Effector memory CD8-positive, alpha-beta T cell (primary cell): ENCODE results near the gene RFX5.
"Not testable (repeated sequence)": the region's sequence is repeated elsewhere in the genome, so short reads cannot be mapped to it uniquely, and the experiment has no call there.

ENCODE experiments used
- ATAC-seq: fragments of 150-1000 bp; cut with Tn5 transposase; replicated peaks from 2 replicates; pipeline ENCODE4 v1.10.0; 2021; ENCODE audit warnings: mild to moderate bottlenecking, moderate library complexity
- DNase-seq, 3 experiments: peaks; one replicate each; pipeline ENCODE4 v3.0.0; 2021
- H3K27ac Mint-ChIP-seq, 2 donors: one replicate each; pipeline ENCODE4 v1.8.0; 2022; ENCODE audit warnings: mild to moderate bottlenecking in 2 of 2, mixed read lengths in 2 of 2, moderate library complexity in 2 of 2
- H3K27me3 Mint-ChIP-seq, 2 donors: one replicate each; pipeline ENCODE4 v1.8.0; 2022; ENCODE audit warnings: mixed read lengths in 2 of 2
- H3K36me3 Mint-ChIP-seq: one replicate; pipeline ENCODE4 v1.8.0; 2022; ENCODE audit warnings: mild to moderate bottlenecking, moderate library complexity, mixed read lengths; ENCODE audit not compliant: insufficient read depth
- H3K4me1 Mint-ChIP-seq, 2 donors: one replicate each; pipeline ENCODE4 v1.8.0; 2022; ENCODE audit warnings: low read depth in 2 of 2, mixed read lengths in 2 of 2
- H3K4me3 Mint-ChIP-seq, 2 donors: one replicate each; pipeline ENCODE4 v1.8.0; 2022; ENCODE audit warnings: mild to moderate bottlenecking in 2 of 2, mixed read lengths in 2 of 2, moderate library complexity in 2 of 2
- H3K9me3 Mint-ChIP-seq, 2 donors: one replicate each; pipeline ENCODE4 v1.8.0; 2022; ENCODE audit warnings: mixed read lengths in 2 of 2
- total RNA-seq, 9 experiments: gene quantifications; one replicate each; lab custom pipeline; 2026; lab: John Stamatoyannopoulos, UW

RFX5 gene
- total RNA-seq = 87.3 to 147 (median 122) reads per million in 9 experiments

DNA sequence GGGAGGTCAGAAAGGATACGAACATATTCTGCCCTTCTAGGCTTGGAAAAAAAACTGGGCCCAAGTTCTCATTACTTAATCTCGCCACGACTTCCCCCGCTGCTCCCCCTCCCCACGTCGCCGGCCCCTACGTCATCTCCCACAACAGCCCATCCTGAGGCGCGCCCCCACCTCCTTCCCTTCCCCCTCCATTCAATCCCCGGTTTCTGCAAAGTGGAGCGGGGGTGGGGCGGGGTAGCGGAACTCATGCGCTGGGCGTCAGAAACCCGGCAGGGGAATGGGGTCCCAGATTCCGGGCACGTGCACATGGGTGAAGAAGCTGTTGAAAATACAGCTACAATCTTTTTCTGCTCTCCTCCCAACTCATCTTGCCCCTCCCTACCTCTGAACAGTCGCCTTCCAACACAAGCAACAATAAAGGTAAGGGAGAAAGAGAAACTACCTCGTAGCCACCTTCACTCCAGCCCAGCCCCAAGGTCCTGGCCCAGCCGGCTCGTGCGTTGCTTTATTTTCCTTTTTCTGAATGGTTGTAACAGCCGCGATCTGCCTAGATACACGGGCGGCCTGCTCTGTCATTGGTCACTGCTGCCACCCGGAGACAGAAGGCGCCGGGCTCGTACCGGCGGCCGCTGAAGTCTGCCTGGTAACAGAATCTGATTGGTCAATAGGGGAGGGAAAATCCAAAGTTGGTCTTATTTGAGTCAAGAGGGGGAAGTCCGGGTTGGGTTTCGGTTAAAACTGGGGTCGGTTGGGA, at the start of gene RFX5:
Gene RFX5 (minus strand): TSS at position 484 of the 754 bp plus-strand sequence. CDS start 932 bp downstream, outside the sequence.
- ATAC-seq (peak; percentile 91), DNase-seq (peak; percentile 90 to 92 (median 92))
- H3K27me3 Mint-ChIP-seq = no peaks in the 10 kb centered on the region
- H3K4me3 Mint-ChIP-seq = peak within 1 kb of the TSS; percentile 98 to 99
- peak within 1 kb of the TSS; percentile 99 to 100 for H3K27ac Mint-ChIP-seq
- peaks cover 29% of the 10 kb centered on the region in 2 donors for H3K4me1 Mint-ChIP-seq
- no peaks in the 10 kb centered on the region for H3K9me3 Mint-ChIP-seq
- H3K36me3 Mint-ChIP-seq = peaks cover 46% of the 10 kb centered on the region

DNA sequence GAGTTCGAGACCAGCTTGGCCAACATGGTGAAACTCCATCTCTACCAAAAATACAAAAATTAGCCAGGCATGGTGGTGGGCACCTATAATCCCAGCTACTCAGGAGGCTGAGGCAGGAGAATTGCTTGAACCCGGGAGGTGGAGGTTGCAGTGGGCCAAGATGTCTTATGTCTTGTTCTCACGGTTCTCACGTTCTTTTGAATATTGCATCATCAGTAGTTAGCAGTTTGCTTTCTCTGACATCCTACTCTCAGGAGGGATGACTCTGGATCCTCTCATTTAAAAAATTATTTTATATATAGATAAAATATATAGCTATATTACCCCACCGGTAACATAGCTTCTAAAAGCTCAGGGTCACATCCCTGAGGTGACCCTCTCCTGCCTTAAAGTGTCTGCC, 49.2 kb upstream of the RFX5 start:
- not testable (repeated sequence) for H3K9me3 Mint-ChIP-seq, H3K4me3 Mint-ChIP-seq, H3K27me3 Mint-ChIP-seq, ATAC-seq, DNase-seq, H3K27ac Mint-ChIP-seq
- peaks cover 33% of the 10 kb centered on the region for H3K36me3 Mint-ChIP-seq
- peaks cover 16 to 21% of the 10 kb centered on the region in 2 donors for H3K4me1 Mint-ChIP-seq

- Mint-ChIP-seq H3K4me3 (no peak overlapping the region), H3K4me1 (no peaks in the 10 kb centered on the region)
- no peak for ATAC-seq
Measured at GRCh38 chr1:151393583-151393982, 46.5 kb upstream of the RFX5 start.

DNA sequence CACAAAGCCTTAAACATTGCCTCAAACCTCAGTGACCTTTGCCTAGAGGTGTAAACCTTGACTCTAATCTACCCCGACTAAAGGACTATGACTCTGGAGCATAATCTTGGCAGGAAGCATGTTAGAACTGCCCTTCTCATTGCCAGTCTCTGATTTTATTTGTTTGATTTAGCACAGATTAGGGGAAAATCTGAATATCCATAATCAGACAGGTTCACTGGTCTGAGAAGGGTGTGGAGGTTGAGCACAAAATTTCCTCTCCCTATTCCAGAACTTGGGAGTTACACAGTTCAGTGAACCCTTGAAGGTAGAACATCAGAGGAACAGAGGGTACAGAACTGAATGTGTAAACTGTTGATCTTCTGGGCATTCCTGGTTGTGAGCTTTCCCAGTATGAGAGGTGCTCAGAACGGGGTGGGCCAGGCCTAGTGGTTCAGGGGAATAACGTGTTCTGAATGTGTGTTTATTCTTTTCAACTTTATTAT, 44.1 kb upstream of the RFX5 start:
- H3K36me3 Mint-ChIP-seq = peaks cover 6% of the 10 kb centered on the region
- H3K9me3 Mint-ChIP-seq = no peaks in the 10 kb centered on the region
- no peaks in the 10 kb centered on the region for H3K27me3 Mint-ChIP-seq
- H3K27ac Mint-ChIP-seq = no peak overlapping the region
- H3K4me1 Mint-ChIP-seq = no peaks in the 10 kb centered on the region
- DNase-seq (no peak), ATAC-seq (no peak)
- H3K4me3 Mint-ChIP-seq = no peak overlapping the region

More at GRCh38 chr1:151393583-151393982, 46.5 kb upstream of the RFX5 start:
- DNase-seq = no peak
- Mint-ChIP-seq H3K36me3 (peaks cover 6% of the 10 kb centered on the region), H3K27ac (no peak overlapping the region), H3K27me3 (no peaks in the 10 kb centered on the region), H3K9me3 (no peaks in the 10 kb centered on the region)

DNA sequence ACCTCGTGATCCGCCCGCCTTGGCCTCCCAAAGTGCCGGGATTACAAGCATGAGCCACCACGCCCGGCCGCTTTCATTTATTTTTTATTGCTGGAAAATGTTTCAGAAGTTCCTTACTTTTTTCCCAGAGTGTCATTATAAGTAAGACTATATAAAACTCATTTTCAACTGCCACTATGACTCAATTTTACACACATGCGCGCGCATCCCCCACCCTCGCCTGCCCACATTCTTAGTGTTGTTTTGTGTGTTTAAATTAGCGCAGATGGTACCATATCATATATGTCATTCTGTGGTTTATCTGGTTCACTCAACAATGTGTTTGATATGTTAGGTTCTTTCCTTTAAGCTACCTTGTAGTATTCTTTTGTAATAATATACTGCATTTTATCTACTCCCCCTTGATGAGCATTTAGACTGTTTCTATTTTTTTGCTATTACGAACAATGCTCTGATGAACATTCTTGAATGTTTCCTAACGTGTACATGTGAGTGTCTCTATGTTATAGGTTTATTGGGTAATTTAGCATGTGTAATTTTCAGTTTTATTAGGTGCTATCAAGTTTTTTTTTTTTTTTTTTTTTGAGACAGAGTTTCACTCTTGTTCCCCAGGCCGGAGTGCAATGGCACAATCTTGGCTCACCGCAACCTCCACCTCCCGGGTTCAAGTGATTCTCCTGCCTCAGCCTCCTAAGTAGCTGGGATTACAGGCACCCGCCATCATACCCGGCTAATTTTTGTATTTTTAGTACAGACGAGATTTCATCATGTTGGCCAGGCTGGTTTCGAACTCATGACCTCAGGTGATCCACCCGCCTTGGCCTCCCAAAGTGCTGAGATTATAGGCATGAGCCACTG, 43.4 kb upstream of the RFX5 start:
- not testable (repeated sequence) for ATAC-seq

DNA sequence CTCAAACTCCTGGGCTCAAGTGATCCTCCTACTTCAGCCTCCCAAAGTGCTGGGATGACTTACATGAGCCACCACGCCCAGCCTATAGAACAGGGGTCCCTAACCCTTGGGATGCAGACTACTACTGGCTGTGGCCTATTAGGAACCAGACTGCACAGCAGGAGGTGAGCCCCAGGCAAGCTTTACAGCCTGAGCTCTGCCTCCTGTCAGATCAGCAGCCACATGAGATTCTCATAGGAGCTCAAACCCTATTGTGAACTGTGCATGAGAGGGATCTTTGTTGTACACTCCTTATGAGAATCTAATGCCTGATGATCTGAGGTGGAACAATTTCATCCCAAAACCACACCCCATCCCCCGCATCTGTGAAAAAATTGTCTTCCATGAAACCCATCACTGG, 39.0 kb upstream of the RFX5 start:
- Mint-ChIP-seq H3K27ac (no peak overlapping the region), H3K27me3 (no peaks in the 10 kb centered on the region), H3K9me3 (no peaks in the 10 kb centered on the region), H3K4me3 (no peak overlapping the region), H3K36me3 (no peaks in the 10 kb centered on the region), H3K4me1 (no peaks in the 10 kb centered on the region)
- no peak for ATAC-seq
- no peak for DNase-seq

More for the DNA sequence above, 43.4 kb upstream of the RFX5 start:
- H3K9me3 Mint-ChIP-seq, DNase-seq, H3K36me3 Mint-ChIP-seq, H3K4me3 Mint-ChIP-seq, H3K4me1 Mint-ChIP-seq, H3K27ac Mint-ChIP-seq, H3K27me3 Mint-ChIP-seq: not testable (repeated sequence)

DNA sequence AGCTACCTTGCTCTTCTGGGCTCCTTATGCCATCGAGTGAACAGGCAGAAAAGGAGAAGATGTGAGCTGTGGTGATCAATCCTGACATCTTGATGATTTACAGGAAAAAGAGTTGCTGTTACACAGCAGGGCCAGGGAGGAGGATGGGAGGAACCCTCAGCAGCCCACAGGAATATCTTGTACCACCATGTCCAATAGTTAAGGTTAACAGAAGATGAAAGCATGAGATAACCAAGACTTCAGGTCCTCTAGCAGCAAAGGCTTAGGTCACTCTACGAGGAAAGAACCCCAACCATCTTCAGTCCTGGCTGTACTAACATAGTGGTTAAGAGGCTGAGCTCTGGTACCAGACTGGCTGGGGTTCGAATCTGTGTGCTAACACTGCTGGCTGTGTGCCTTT, 37.5 kb upstream of the RFX5 start:
- Mint-ChIP-seq H3K9me3 (no peaks in the 10 kb centered on the region), H3K27ac (no peak overlapping the region), H3K4me3 (no peak overlapping the region), H3K36me3 (no peaks in the 10 kb centered on the region), H3K27me3 (no peaks in the 10 kb centered on the region), H3K4me1 (no peaks in the 10 kb centered on the region)
- ATAC-seq = no peak
- DNase-seq = no peak

DNA sequence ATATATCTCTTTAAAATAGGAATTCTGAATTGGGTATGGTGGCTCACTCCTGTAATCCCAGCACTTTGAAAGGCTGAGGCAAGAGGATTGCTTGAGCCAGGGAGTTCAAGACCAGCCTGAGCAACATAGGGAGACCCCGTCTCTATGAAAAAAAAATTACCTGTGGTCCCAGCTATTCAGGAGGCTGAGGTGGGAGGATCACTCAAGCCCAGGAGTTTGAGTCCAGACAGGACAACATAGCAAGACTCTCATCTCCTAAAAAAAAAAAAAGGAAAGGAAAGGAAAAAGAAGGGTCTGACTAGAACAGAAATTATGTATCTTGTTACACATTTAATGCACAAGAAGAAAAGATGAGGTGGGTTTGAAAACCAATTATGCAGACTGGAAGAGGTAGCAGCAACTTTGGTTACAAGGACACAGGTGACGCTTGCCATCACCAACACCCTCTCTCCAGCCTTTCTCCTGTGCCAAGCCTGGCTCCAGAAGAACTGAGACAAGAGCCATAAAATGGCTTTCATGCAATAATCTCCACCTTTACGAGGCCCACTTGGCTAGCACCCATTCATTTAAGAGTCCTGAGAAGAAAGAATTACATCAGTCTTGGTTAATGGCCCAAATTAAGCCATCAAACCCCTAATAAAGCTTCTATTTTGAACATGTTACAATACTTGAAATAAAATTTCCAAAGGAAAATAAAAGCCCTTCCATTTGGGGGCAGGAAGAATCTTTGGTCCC, 30.3 kb upstream of the RFX5 start:
- Mint-ChIP-seq H3K36me3 (peaks cover 4% of the 10 kb centered on the region), H3K4me3 (no peak overlapping the region), H3K9me3 (no peaks in the 10 kb centered on the region), H3K27ac (no peak overlapping the region), H3K4me1 (no peaks in the 10 kb centered on the region), H3K27me3 (peaks cover 0 to 17% of the 10 kb centered on the region in 2 donors)
- no peak for DNase-seq
- no peak for ATAC-seq

DNA sequence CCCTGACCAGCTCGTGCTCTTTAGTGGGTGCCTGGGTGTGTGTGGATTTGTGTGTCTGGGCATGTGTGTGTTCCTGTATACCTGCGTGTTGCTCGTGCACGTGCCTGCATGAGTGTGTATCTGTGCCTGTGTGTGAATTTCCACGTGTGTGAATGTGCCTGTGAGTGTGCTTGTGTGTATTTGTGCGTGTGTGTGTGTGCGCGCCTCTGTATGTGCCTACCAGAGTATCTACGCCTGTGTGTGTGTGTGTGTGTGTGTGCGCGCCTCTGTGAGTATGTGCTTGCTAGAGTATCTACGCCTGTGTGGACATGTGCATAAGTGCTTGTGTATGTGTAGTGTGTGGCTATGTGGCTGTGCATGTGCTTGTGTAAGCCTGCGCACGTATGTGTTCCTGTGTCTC, 26.1 kb upstream of the RFX5 start:
- H3K27me3 Mint-ChIP-seq = peaks cover 0 to 17% of the 10 kb centered on the region in 2 donors
- no peak for ATAC-seq
- H3K27ac Mint-ChIP-seq = peak overlapping the region in 1 of 2 donors; percentile 65
- no peak overlapping the region for H3K4me3 Mint-ChIP-seq
- H3K36me3 Mint-ChIP-seq = peaks cover 4% of the 10 kb centered on the region
- H3K4me1 Mint-ChIP-seq = no peaks in the 10 kb centered on the region
- no peak for DNase-seq
- H3K9me3 Mint-ChIP-seq = no peaks in the 10 kb centered on the region

- peaks cover 0 to 13% of the 10 kb centered on the region in 2 donors for H3K27me3 Mint-ChIP-seq
- H3K9me3 Mint-ChIP-seq = no peaks in the 10 kb centered on the region
- H3K36me3 Mint-ChIP-seq = peaks cover 4% of the 10 kb centered on the region
- peak within 1 kb of the TSS; percentile 22 to 65 for H3K27ac Mint-ChIP-seq
- no peaks in the 10 kb centered on the region for H3K4me1 Mint-ChIP-seq
- H3K4me3 Mint-ChIP-seq = no peak within 1 kb of the TSS
- ATAC-seq (no peak), DNase-seq (no peak)
Measured at GRCh38 chr1:151372058-151372934, 25.2 kb upstream of the RFX5 start, which contains the start of gene SELENBP1. SELENBP1 (minus strand) TSS chr1:151372705; CDS start chr1:151372641, 64 bp downstream.

GRCh38 chr1:151371370-151372057, 24.5 kb upstream of the RFX5 start:
- H3K9me3 Mint-ChIP-seq = no peaks in the 10 kb centered on the region
- H3K36me3 Mint-ChIP-seq = peaks cover 4% of the 10 kb centered on the region
- peak overlapping the region in 1 of 2 donors; percentile 3 for H3K27ac Mint-ChIP-seq
- DNase-seq (no peak), ATAC-seq (no peak)
- no peaks in the 10 kb centered on the region for H3K4me1 Mint-ChIP-seq
- H3K27me3 Mint-ChIP-seq = peaks cover 0 to 5% of the 10 kb centered on the region in 2 donors
- H3K4me3 Mint-ChIP-seq = no peak overlapping the region
